ENCODE data around the gene TRIM72. TPM values are rescaled to one million over a fixed set of nuclear protein-coding genes. Genes with fewer than 3 reads are reported as not detected.
"Not testable (repeated sequence)": the region's sequence is repeated elsewhere in the genome, so short reads cannot be mapped to it uniquely, and the experiment has no call there.

Gene TRIM72
- total and polyA plus RNA-seq, 2 of the 4 experiments (the other 2 are of a cell fraction) = not detected

DNA sequence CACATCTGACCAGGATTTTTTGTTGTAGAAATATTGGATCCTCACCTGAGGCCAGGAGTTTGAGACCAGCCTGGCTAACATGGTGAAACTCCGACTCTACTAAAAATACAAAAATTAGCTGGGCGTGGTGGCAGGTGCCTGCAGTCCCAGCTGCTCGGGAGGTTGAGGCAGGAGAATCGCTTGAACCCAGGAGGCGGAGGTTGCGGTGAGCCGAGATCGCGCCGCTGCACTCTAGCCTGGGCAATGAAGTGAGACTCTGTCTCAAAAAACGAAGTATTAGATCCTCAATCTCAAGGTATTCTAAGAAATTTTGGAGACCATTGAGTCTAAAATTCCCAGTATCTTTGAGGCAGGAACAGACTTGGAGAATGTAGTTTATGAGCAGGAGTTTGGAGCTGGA lies 18.1 kb upstream of the TRIM72 start:
- H3K4me3 ChIP-seq (ENCODE audit: insufficient read depth, low read depth, low read length); H3K9ac ChIP-seq (ENCODE audit: low read depth, low read length); H2AK9ac ChIP-seq (replicated peaks; ENCODE audit: low read depth, low read length, poor library complexity); BruUV-seq (replicated peaks); H4K5ac ChIP-seq (ENCODE audit: low read depth, low read length); H2BK15ac ChIP-seq (ENCODE audit: low read depth, low read length); H3K56ac ChIP-seq (ENCODE audit: extremely low read depth, insufficient read depth, low read length); H3K18ac ChIP-seq (ENCODE audit: low read depth, low read length); H2BK120ac ChIP-seq (ENCODE audit: low read depth, low read length); H4K8ac ChIP-seq (ENCODE audit: low read depth in 2 of 2, low read length in 2 of 2); H3K14ac ChIP-seq (replicated peaks; ENCODE audit: low read depth, low read length); H3K27me3 ChIP-seq (ENCODE audit: control insufficient read depth, insufficient read depth, low read length); H3K4me1 ChIP-seq (ENCODE audit: control insufficient read depth, insufficient read depth, low read length); H3K4me2 ChIP-seq (ENCODE audit: low read depth, low read length); H3K23ac ChIP-seq (ENCODE audit: low read depth, low read length); CTCF ChIA-PET; H3K4ac ChIP-seq (ENCODE audit: low read depth, low read length); intact Hi-C loops (cut with micrococcal nuclease); H2AFZ ChIP-seq (replicated peaks; ENCODE audit: low read length, poor library complexity); POLR2A ChIA-PET (ENCODE audit: unreplicated experiment); ATAC-seq (ENCODE audit: low read depth); DNase-seq; H4K91ac ChIP-seq (ENCODE audit: insufficient read depth, low read depth, low read length); H3K27ac ChIP-seq (ENCODE audit: insufficient read depth, low read length); H2BK20ac ChIP-seq (ENCODE audit: low read depth, low read length); dilution Hi-C loops (cut with HindIII; ENCODE audit: low sequenced_read_pairs, unreplicated experiment); H3K9me1 ChIP-seq (ENCODE audit: insufficient read depth, low read length); H3K9me3 ChIP-seq (ENCODE audit: control insufficient read depth, insufficient read depth, low read length); H2AK5ac ChIP-seq (ENCODE audit: low read depth, low read length); H2BK5ac ChIP-seq (ENCODE audit: low read depth, low read length, poor library complexity, severe bottlenecking): not testable (repeated sequence)
- H3K79me1 ChIP-seq (ENCODE audit: low read depth in 1 of 2, low read length in 2 of 2) = peaks cover 38 to 54% of the 10 kb centered on the region in 2 experiments
- 93% methylated on average over 7 of the region's 11 CpGs; no CpG with 5 or more reads in 1 of the 2 experiments for WGBS, 2 experiments (ENCODE audit: extremely low coverage in 2 of 2, insufficient read length in 1 of 2)
- H3K36me3 ChIP-seq (ENCODE audit: control insufficient read depth, insufficient read depth, low read length) = peaks cover 71% of the 10 kb centered on the region
- H4K20me1 ChIP-seq (ENCODE audit: insufficient read depth, low read length) = peaks cover 84% of the 10 kb centered on the region
- in situ Hi-C loops (cut with MboI; ENCODE audit: low sequenced_read_pairs) = loop anchor here (5.0 to 10.0 kb wide), 2 partner anchors 246 to 679 kb away; partner anchors contain the start of genes ZNF267 and ZNF843
